Gastrocnemius medialis (tissue), 4 donors: ENCODE data around the gene DAB2IP.

ENCODE experiments used
- POLR2A ChIP-seq, 2 donors: fragments of 450-650 bp; IDR thresholded peaks; one replicate each; pipeline ENCODE4 v1.6.1; 2017; ENCODE audit warnings: antibody characterized with exemption in 2 of 2, mild to moderate bottlenecking in 2 of 2, moderate library complexity in 2 of 2
- TF ChIP-seq, protein P1 (sequence below), 5 experiments: fragments of 450-650 bp in 3 of 5; fragments of 200-600 bp in 2 of 5; sonication (generic) in 2 of 5; IDR thresholded peaks in 4 of 5; conservative IDR thresholded peaks in 1 of 5; 1 replicate in 4 of 5; 2 replicates in 1 of 5; pipeline ENCODE4 v1.5.1; 2016 to 2019; ENCODE audit warnings: antibody characterized with exemption in 5 of 5, mild to moderate bottlenecking in 3 of 5, moderate library complexity in 3 of 5

DNA sequence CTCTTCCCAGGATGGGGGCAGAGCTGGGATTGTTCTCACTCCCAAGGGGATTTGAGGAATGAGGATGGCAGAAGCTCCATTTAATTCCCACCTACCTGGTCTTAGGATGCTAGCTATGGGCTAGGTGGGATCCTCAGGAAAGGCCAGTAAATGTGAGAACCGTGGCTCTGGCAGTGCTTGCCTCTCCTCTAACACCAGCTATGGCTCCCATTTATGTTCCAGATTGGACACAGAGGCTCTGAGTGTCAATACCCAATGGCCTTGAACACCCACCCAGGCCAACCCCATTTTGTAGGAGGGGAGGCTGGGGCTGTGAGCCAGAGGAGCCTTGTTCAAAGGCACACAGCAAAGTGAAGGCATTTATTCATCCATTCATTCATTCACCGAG lies 10.2 kb upstream of the DAB2IP start:
- TF ChIP-seq, protein P1, sequence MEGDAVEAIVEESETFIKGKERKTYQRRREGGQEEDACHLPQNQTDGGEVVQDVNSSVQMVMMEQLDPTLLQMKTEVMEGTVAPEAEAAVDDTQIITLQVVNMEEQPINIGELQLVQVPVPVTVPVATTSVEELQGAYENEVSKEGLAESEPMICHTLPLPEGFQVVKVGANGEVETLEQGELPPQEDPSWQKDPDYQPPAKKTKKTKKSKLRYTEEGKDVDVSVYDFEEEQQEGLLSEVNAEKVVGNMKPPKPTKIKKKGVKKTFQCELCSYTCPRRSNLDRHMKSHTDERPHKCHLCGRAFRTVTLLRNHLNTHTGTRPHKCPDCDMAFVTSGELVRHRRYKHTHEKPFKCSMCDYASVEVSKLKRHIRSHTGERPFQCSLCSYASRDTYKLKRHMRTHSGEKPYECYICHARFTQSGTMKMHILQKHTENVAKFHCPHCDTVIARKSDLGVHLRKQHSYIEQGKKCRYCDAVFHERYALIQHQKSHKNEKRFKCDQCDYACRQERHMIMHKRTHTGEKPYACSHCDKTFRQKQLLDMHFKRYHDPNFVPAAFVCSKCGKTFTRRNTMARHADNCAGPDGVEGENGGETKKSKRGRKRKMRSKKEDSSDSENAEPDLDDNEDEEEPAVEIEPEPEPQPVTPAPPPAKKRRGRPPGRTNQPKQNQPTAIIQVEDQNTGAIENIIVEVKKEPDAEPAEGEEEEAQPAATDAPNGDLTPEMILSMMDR (IDR thresholded peaks at IDR 0.05 in 4 of 5, conservative IDR thresholded peaks at IDR 0.05 in 1 of 5), result no peak
- no peak for TF ChIP-seq POLR2A (IDR thresholded peaks at IDR 0.05)
